DMS79 (cell line): ENCODE results near the gene RFX4.
"Not testable (repeated sequence)": the region's sequence is repeated elsewhere in the genome, so short reads cannot be mapped to it uniquely, and the experiment has no call there.

Experiments used
- DNase-seq: peaks from one replicate; lab custom pipeline; 2025; lab: John Stamatoyannopoulos, UW

The RFX4 gene

GRCh38 chr12:106690569-106691305 lies 107.9 kb downstream of the RFX4 start:
- DNase-seq: no peak

GRCh38 chr12:106692033-106692432 lies 109.2 kb downstream of the RFX4 start:
- DNase-seq: not testable (repeated sequence)

GRCh38 chr12:106692896-106693820 lies 110.4 kb downstream of the RFX4 start:
- no peak for DNase-seq

GRCh38 chr12:106696071-106696470 lies 113.3 kb downstream of the RFX4 start:
- DNase-seq: no peak

- DNase-seq: no peak
Measured at GRCh38 chr12:106696681-106697417, 114.0 kb downstream of the RFX4 start.

- DNase-seq: no peak
Measured at GRCh38 chr12:106704081-106704480, 121.3 kb downstream of the RFX4 start.

- no peak for DNase-seq
Measured at GRCh38 chr12:106705971-106706370, 123.2 kb downstream of the RFX4 start.

- peak; percentile 79 for DNase-seq
Measured at GRCh38 chr12:106709068-106709511, 126.3 kb downstream of the RFX4 start.

GRCh38 chr12:106710143-106710893 lies 127.5 kb downstream of the RFX4 start:
- no peak for DNase-seq

- DNase-seq: no peak
Measured at GRCh38 chr12:106711316-106711715, 128.5 kb downstream of the RFX4 start.

- no peak for DNase-seq
Measured at GRCh38 chr12:106712768-106713167, 130.0 kb downstream of the RFX4 start.

GRCh38 chr12:106714926-106715325 lies 132.1 kb downstream of the RFX4 start:
- DNase-seq: no peak

- DNase-seq: no peak
Measured at GRCh38 chr12:106715582-106715981, 132.8 kb downstream of the RFX4 start.

GRCh38 chr12:106717673-106718072 lies 134.9 kb downstream of the RFX4 start:
- no peak for DNase-seq

GRCh38 chr12:106719879-106720278 lies 137.1 kb downstream of the RFX4 start:
- no peak for DNase-seq

- peak; percentile 18 for DNase-seq
Measured at GRCh38 chr12:106720696-106721095, 137.9 kb downstream of the RFX4 start.

GRCh38 chr12:106721915-106722314 lies 139.1 kb downstream of the RFX4 start:
- peak; percentile 18 for DNase-seq

- DNase-seq: no peak
Measured at GRCh38 chr12:106722837-106723236, 140.0 kb downstream of the RFX4 start.

- DNase-seq: no peak
Measured at GRCh38 chr12:106723416-106723815, 140.6 kb downstream of the RFX4 start.

GRCh38 chr12:106724116-106724515 lies 141.3 kb downstream of the RFX4 start:
- DNase-seq: no peak

GRCh38 chr12:106724934-106725333 lies 142.1 kb downstream of the RFX4 start:
- DNase-seq: no peak
